SKM-1 treated with dmso at 0.1 percent for 144 hours (cell line): ENCODE measurements around the gene ZNF506.
"Not testable (repeated sequence)": the region's sequence is repeated elsewhere in the genome, so short reads cannot be mapped to it uniquely, and the experiment has no call there.

Experiments used
- DNase-seq: peaks from one replicate; lab custom pipeline; 2025; ENCODE audit not compliant: unreplicated experiment; lab: John Stamatoyannopoulos, UW

The ZNF506 gene

DNA sequence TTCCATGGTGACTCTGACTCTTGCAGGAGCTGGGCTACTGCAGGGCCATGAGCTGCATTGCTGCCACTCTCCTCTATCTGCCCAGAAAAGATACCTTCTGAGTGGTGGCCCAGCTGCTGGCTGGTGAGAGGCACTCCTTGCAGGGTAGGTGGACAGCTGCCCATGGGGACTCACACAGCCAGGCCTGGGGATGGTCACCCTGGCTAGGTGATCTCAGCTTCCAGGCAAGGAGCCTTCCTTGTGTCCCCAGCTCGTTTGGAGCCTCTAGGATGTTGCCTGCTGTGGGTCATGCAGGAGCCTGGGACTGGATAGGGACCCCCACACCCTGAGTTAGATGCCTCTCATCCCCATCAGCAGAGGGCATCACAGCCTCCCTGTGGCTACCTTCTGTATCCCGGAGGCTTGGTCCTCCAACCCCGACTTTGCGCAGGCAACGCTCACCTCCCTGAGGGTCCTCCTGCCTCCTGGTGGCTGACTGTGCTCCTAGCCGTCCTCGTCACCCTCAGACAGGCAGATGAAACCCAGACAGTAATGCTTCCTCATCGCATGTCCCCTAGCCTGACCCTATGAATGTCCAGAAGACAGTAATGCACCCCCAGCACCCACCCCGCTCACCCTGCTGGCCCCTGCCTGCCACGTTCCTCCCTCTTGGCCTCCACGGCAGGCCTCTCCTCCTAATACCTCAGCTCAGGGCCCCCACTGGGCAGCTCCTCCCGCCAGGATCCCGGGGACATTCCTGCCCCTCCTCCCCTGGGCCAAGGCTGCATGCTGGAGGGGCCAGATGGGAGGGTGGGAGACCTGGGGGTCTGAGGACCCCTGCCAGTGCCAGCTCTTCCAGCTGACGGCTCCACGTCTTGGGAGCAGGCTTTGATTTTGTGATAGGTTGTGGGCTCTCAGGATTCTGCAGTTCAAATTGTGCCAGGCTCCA, 75.0 kb downstream of the ZNF506 start:
- no peak for DNase-seq

- DNase-seq = no peak
Observed at GRCh38 chr19:19745496-19746285, 75.9 kb downstream of the ZNF506 start.

GRCh38 chr19:19744641-19745040, 76.9 kb downstream of the ZNF506 start:
- DNase-seq = no peak

GRCh38 chr19:19743921-19744320, 77.6 kb downstream of the ZNF506 start:
- not testable (repeated sequence) for DNase-seq

DNA sequence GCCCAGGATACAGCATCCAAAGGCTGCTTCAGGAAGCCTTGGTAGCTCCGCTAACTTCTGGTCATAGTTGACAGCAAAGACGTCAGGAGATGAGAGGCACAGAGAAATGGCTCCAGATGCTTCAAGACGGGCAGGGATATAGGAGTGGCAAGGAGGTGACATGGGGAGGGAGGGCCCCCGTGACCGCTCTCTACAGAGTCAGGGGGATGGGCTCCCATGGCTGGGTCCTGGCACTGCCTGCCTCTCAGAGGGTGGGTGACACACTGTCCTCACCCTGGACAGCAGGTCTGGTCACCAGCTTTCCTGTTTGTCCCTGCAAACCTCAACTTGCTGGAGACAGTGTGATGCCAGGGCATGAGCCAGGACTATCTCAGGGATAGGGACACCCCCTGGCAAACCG, 78.4 kb downstream of the ZNF506 start:
- no peak for DNase-seq

GRCh38 chr19:19742773-19743172, 78.8 kb downstream of the ZNF506 start:
- no peak for DNase-seq
